ENCODE measurements around the gene SOCS4. TPM values are rescaled to one million over a fixed set of nuclear protein-coding genes. Genes with fewer than 3 reads are reported as not detected.

Gene SOCS4
- total and polyA plus RNA-seq, 2 of the 13 experiments (the other 11 are each of a cell fraction or from before 2014, with no cell fraction given): 4.0 to 10.0 TPM

DNA sequence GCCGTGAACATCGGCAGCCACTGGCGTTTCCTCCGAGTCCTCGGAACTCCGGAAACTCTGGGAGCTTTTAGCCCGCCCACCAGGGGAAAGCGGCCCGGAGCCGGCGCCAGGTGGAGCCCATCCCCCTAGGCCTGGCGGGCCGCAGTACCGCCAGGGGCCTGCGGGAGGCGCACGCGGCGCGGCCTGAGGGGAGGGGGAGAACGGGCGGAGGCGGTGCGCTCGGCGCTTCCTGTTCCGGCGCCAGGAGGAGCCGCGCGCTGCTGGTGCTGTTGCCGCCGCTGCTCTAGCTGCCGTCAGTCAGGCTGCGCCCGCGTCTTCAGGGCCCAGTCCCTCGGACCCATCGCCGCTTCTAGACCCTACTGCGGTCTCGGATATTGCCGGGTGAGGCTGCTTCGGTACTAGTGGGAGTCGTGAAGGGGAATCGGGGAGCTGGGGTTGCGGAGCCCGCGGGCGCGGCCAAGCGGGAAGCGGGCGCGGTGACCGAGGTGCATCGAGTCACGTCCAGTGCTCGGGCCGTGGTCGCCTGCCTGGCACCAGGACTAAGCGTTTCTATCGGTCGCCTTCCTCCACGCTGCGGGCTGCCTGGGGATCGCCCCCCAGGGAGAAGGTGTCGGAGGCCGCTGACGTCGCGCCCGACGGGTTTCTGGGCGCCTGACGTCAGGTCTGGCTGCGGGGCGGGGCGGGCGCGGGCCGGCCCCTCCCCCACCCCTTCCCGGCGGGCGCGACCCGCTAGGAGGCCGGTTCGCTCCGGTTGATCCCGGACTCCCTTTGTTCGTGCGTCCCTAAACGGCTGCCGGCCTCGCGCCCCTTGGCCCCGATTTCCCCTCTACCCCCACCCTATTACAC is 24.6 kb downstream of the SOCS4 start, which contains the start of gene MAPK1IP1L (continued):
- TF ChIP-seq SKI (IDR thresholded peaks at IDR 0.05; ENCODE audit: partially characterized antibody): peak; percentile 54
- TF ChIP-seq CBFB (CRISPR knock-in tag; IDR thresholded peaks at IDR 0.05): peak; percentile 86
- no peak for TF ChIP-seq GLI4 (CRISPR knock-in tag; IDR thresholded peaks at IDR 0.05; ENCODE audit: borderline replicate concordance)
- peak; percentile 96 for TF ChIP-seq GABPB1 (CRISPR knock-in tag; IDR thresholded peaks at IDR 0.05)
- peak; percentile 87 for TF ChIP-seq ZNF792 (CRISPR knock-in tag; IDR thresholded peaks at IDR 0.05)
- TF ChIP-seq, protein P1, sequence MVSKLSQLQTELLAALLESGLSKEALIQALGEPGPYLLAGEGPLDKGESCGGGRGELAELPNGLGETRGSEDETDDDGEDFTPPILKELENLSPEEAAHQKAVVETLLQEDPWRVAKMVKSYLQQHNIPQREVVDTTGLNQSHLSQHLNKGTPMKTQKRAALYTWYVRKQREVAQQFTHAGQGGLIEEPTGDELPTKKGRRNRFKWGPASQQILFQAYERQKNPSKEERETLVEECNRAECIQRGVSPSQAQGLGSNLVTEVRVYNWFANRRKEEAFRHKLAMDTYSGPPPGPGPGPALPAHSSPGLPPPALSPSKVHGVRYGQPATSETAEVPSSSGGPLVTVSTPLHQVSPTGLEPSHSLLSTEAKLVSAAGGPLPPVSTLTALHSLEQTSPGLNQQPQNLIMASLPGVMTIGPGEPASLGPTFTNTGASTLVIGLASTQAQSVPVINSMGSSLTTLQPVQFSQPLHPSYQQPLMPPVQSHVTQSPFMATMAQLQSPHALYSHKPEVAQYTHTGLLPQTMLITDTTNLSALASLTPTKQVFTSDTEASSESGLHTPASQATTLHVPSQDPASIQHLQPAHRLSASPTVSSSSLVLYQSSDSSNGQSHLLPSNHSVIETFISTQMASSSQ (IDR thresholded peaks at IDR 0.05; ENCODE audit: low read depth): no peak
- TF ChIP-seq, protein P1 (CRISPR knock-in tag; IDR thresholded peaks at IDR 0.05; ENCODE audit: borderline replicate concordance): peak; percentile 80
- TF ChIP-seq HOXA3 (CRISPR knock-in tag; IDR thresholded peaks at IDR 0.05): peak; percentile 96
- peak; percentile 85; the same call in 1 of the 3 replicates for TF ChIP-seq MXI1 (IDR thresholded peaks at IDR 0.05; ENCODE audit: borderline replicate concordance, low read depth, low read length)
- TF ChIP-seq, protein P2, sequence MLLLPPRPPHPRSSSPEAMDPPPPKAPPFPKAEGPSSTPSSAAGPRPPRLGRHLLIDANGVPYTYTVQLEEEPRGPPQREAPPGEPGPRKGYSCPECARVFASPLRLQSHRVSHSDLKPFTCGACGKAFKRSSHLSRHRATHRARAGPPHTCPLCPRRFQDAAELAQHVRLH (CRISPR knock-in tag; IDR thresholded peaks at IDR 0.05; ENCODE audit: borderline replicate concordance, low read depth): peak; percentile 74; the same call in 1 of the 2 replicates
- TF ChIP-seq SP4 (CRISPR knock-in tag; IDR thresholded peaks at IDR 0.05): peak; percentile 47; the same call in 1 of the 2 replicates
- TF ChIP-seq, protein P3, sequence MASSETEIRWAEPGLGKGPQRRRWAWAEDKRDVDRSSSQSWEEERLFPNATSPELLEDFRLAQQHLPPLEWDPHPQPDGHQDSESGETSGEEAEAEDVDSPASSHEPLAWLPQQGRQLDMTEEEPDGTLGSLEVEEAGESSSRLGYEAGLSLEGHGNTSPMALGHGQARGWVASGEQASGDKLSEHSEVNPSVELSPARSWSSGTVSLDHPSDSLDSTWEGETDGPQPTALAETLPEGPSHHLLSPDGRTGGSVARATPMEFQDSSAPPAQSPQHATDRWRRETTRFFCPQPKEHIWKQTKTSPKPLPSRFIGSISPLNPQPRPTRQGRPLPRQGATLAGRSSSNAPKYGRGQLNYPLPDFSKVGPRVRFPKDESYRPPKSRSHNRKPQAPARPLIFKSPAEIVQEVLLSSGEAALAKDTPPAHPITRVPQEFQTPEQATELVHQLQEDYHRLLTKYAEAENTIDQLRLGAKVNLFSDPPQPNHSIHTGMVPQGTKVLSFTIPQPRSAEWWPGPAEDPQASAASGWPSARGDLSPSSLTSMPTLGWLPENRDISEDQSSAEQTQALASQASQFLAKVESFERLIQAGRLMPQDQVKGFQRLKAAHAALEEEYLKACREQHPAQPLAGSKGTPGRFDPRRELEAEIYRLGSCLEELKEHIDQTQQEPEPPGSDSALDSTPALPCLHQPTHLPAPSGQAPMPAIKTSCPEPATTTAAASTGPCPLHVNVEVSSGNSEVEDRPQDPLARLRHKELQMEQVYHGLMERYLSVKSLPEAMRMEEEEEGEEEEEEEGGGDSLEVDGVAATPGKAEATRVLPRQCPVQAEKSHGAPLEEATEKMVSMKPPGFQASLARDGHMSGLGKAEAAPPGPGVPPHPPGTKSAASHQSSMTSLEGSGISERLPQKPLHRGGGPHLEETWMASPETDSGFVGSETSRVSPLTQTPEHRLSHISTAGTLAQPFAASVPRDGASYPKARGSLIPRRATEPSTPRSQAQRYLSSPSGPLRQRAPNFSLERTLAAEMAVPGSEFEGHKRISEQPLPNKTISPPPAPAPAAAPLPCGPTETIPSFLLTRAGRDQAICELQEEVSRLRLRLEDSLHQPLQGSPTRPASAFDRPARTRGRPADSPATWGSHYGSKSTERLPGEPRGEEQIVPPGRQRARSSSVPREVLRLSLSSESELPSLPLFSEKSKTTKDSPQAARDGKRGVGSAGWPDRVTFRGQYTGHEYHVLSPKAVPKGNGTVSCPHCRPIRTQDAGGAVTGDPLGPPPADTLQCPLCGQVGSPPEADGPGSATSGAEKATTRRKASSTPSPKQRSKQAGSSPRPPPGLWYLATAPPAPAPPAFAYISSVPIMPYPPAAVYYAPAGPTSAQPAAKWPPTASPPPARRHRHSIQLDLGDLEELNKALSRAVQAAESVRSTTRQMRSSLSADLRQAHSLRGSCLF (CRISPR knock-in tag; IDR thresholded peaks at IDR 0.05; ENCODE audit: borderline replicate concordance): no peak
- TF ChIP-seq CCAR2 (optimal IDR thresholded peaks at IDR 0.05; ENCODE audit: low read depth, low read length): peak; percentile 80
- no peak for TF ChIP-seq ATM (IDR thresholded peaks at IDR 0.05; ENCODE audit: borderline replicate concordance)
- peak; percentile 84; the same call in 1 of the 2 replicates for TF ChIP-seq ZNF607 (CRISPR knock-in tag; IDR thresholded peaks at IDR 0.05; ENCODE audit: borderline replicate concordance)
- peak; percentile 97 for TF ChIP-seq YEATS4 (CRISPR knock-in tag; IDR thresholded peaks at IDR 0.05; ENCODE audit: borderline replicate concordance)
- peak; percentile 71; the same call in 1 of the 2 replicates for TF ChIP-seq ZNF709 (CRISPR knock-in tag; IDR thresholded peaks at IDR 0.05)
- 0 out of 2 replicates have a peak, but pooled peaks have one; percentile 54 for TF ChIP-seq ZFP62 (CRISPR knock-in tag; IDR thresholded peaks at IDR 0.05)
- TF ChIP-seq ZNF510 (CRISPR knock-in tag; IDR thresholded peaks at IDR 0.05; ENCODE audit: low read depth): peak; percentile 87; the same call in 1 of the 2 replicates
- no peak for TF ChIP-seq PHB2 (IDR thresholded peaks at IDR 0.05; ENCODE audit: partially characterized antibody)
